GM12801 (cell line): ENCODE measurements around the gene FHAD1.

Experiments
- TF ChIP-seq, protein P1 (sequence below): IDR thresholded peaks from one replicate; pipeline ENCODE4 v1.5.1; 2011; ENCODE audit warnings: control low read depth; ENCODE audit not compliant: insufficient read length; ENCODE audit errors: extremely low read depth

Gene FHAD1

DNA sequence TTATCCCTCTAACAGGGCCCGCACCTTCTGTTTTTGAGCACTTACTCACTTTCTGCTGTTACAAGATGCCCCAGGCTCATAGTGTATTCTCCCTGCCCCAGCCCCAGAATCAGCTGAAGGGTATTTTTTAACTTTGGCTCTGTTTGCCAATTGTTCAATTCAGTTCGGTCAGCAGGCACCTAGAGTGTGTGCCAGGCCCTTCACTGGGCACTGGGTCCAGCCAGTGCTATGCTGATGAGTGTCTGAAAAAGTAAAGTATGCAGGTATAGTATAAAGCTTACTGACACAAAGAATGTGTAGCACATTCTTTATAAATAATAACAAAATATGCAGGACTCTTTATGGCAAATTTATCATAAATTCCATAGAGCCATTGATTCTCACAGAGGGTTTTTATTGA is 35.0 kb downstream of the FHAD1 start:
- TF ChIP-seq, protein P1, sequence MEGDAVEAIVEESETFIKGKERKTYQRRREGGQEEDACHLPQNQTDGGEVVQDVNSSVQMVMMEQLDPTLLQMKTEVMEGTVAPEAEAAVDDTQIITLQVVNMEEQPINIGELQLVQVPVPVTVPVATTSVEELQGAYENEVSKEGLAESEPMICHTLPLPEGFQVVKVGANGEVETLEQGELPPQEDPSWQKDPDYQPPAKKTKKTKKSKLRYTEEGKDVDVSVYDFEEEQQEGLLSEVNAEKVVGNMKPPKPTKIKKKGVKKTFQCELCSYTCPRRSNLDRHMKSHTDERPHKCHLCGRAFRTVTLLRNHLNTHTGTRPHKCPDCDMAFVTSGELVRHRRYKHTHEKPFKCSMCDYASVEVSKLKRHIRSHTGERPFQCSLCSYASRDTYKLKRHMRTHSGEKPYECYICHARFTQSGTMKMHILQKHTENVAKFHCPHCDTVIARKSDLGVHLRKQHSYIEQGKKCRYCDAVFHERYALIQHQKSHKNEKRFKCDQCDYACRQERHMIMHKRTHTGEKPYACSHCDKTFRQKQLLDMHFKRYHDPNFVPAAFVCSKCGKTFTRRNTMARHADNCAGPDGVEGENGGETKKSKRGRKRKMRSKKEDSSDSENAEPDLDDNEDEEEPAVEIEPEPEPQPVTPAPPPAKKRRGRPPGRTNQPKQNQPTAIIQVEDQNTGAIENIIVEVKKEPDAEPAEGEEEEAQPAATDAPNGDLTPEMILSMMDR, result no peak

DNA sequence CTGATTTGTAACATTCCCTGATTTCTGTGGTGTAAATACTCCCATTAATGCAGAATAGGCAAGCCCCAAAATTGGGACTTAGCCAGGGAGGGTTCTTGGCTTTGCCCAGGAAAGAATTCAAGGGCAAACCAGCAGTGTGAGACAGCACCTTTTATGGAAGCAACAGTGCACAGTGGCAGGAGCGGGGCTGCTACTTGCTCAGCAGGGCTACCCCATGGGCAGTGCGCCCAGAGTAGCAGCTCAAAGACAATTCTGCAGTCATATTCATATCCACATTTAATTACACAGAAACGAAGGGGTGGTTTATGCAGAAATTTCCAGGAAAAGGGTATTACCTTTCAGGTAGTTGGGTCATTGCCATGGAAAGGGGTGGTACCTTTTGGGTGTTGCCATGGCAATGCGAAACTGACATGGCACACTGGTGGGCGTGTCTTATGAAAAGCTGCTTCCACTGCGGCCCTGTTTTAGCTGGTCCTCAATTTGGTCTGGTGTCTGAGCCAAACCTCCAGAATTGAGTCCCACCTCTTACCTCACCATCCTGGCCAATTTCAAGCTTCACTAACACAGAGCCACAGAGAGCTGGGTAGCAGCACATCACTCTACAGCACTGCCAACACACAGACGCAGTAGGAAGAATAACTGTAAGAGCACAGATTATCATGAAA is 35.9 kb downstream of the FHAD1 start:
- TF ChIP-seq, protein P1, result no peak

DNA sequence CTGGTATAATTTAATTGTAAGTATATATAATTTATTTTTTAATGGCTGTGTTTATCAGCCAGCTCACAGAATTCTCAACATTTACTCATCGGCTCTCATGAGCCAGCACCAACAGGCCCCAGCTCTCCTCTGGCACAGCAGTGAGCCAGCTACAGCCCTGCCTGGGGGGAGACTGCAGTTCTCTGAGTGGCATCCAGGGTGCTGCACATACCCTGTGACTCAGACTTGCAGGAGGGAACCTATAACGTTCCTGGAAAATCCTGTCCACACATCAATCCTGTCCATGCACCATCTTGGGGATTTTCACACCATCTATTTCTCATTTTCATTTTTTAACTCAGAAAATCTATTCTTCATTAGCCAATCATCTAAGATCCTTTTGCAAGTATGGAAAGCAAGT is 36.5 kb downstream of the FHAD1 start:
- TF ChIP-seq, protein P1, result no peak

DNA sequence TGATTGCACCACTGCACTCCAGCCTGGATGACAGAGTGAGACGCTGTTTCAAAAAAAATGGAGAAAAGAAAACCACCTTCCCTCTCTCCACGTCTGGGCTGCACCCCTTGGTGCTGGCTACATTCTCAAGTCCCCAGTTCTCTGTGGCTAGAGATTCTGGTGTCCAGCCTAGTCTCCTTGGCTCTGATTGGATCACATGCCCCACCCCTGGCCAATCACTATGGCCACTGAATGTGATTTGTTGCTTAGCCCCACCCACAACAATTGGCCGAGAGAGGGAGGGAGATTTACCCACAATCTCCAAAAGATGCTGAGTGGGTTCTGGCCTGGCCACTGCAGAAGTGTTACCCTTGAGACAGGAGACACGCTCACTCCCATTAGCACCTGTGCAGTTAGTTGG is 39.4 kb downstream of the FHAD1 start:
- TF ChIP-seq, protein P1, result no peak

DNA sequence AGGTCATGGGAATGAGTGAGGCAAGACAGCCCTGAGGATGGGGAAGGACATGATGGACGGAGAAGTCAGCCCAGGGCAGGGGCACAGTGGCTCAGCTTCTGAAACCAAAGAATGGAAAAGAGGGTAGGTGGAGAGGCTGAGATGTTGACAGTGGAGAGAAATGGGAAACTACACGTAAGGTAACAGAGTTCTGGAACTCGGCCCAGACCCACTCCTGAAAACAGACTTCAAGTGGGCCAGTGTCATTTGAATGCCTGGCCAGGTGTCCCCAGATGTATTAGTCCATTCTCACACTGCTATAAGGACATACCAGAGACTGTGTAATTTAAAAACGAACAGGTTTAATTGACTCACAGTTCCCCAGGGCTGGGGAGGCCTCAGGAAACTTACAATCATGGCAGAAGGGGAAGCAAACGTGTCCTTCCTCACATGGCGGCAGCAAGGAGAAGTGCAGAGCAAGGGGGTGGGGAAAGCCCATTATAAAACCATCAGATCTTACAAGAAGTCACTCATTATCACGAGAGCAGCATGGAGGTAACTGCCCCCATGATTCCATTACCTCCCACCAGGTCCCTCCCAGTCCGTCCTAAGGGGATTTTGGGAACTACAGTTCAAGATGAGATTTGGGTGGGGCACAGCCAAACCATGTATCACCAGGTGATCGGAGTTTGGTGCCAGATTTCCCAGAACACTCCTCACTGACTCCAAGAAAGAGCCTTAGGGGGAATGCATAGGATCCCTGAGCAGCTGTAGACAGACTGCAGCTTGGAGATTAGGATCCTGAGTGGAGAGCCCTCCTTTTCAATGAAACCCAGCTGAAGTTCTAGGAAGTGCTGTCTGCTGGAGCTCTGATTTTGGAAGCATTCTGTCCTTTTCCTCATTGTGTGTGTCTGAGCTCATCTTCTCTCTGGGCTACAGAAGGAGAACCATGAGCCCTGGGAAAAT is 40.3 kb downstream of the FHAD1 start:
- TF ChIP-seq, protein P1, result no peak

DNA sequence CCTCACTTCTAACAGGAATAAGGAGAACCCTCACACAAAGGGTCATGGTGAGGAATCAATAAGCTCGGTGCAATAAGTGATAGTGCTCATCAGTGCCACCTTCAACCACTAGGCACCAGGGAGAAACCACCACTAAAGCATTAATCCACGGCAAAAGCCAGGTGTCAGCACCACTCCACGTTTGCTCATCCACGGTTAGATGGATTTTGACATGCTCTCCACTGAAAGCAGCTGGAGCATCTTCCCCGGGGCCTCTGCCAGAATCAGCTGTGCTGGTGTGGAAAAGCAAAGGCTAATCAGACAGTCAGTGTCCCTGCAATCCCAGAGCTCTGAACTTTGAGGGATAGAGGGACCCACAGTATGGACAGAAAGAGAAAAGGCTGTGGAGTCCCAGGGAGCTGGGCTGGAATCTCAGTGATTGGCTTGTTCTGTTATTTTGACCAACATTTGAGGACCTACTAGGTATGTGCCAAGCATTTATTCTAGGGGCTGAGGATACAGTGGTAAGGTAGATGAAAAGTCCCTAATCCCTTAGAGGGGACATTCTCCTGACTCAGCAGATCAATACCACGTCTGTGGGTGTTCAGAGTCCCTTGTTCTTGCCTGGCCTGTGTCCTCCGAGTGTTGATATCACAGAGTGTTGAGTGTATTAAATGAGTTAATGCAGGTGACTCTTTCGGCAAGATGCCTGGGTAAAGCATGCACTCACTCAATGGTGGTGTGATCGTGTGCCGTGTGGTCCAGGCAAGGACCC is 41.3 kb downstream of the FHAD1 start:
- TF ChIP-seq, protein P1, result no peak

DNA sequence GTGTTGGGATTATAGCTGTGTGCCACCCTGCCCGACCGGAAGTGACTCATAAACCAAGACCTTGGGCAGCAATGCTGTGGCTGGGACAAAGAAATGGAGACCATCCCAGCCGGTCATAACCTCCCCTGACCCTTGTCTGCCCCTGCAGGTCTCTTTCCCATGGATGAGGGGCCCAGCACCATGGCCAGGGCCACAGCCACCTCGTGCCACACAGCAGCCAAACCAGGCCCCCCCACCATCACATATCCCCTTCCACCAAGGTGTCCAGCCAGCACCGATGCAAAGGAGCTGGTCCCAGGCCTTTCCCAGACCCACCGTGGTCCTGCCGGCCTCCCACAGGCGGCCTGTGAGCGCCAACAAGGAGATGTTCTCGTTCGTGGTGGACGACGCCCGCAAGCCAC is 42.2 kb downstream of the FHAD1 start:
- TF ChIP-seq, protein P1, result no peak
